ENCODE data around the gene RUNX1.

DNA sequence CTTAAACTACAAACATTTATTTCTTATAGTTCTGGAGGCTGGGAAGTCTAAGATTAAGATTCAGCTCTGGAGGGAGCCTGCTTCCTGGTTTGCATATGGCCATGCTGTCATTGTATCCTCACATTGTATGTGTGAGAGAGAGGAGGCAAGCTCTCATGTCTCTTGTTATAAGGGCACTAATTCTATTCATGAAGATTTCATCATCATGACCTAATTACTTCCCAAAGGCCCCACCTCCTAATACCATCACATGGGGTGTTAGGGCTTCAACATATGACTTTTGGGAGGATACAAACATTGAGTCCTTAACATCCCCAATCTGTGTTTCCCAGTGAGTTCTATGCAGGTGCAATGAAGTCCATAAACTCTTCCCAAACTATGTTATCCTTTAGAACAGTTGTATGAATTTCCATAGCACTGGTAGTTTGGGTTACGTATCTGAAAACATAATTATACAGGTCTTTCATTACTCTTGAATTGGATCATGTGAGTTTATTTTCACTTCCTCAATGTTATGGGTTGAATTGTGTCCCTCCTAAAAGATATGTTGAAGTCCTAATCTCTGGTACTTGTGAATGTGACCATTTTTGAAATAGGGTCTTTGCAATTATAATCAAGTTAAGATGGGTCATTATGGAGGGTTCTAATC, 124.2 kb downstream of the RUNX1 start:
- TF ChIP-seq, protein P1, sequence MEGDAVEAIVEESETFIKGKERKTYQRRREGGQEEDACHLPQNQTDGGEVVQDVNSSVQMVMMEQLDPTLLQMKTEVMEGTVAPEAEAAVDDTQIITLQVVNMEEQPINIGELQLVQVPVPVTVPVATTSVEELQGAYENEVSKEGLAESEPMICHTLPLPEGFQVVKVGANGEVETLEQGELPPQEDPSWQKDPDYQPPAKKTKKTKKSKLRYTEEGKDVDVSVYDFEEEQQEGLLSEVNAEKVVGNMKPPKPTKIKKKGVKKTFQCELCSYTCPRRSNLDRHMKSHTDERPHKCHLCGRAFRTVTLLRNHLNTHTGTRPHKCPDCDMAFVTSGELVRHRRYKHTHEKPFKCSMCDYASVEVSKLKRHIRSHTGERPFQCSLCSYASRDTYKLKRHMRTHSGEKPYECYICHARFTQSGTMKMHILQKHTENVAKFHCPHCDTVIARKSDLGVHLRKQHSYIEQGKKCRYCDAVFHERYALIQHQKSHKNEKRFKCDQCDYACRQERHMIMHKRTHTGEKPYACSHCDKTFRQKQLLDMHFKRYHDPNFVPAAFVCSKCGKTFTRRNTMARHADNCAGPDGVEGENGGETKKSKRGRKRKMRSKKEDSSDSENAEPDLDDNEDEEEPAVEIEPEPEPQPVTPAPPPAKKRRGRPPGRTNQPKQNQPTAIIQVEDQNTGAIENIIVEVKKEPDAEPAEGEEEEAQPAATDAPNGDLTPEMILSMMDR (conservative IDR thresholded peaks at IDR 0.05; ENCODE audit: low read depth, low read length) = no peak
- TF ChIP-seq EZH2 (IDR thresholded peaks at IDR 0.05; ENCODE audit: low read length, unreplicated experiment) (no peak), EZH2phosphoT487 (IDR thresholded peaks at IDR 0.05; ENCODE audit: borderline replicate concordance, low read length) (no peak)
